A673 (cell line): ENCODE measurements around the gene CTSD. TPM values are rescaled to one million over a fixed set of nuclear protein-coding genes. Genes with fewer than 3 reads are reported as not detected.

ENCODE experiments used
- BruUV-seq: library from RNA; stranded (reverse); fragments of 400-500 nt; replicated peaks from 2 replicates; lab custom pipeline; 2021; lab: Mats Ljungman, UMichigan
- CTCF ChIA-PET: fragments of 300-600 bp; sonication (Branson Sonifier 250); formaldehyde crosslinking; loops from one replicate; lab custom pipeline; 2022; ENCODE audit warnings: antibody characterized with exemption; lab: Charles Lee
- POLR2A ChIA-PET: fragments of 300-600 bp; sonication (Branson Sonifier 250); formaldehyde crosslinking; loops from one replicate; lab custom pipeline; 2022; ENCODE audit warnings: antibody characterized with exemption; ENCODE audit not compliant: low non-redundant PET; lab: Charles Lee
- DNase-seq: peaks from one replicate; pipeline ENCODE4 v3.0.0-alpha.2; 2015; ENCODE audit warnings: low spot score
- H3K27ac ChIP-seq: fragments of 200-600 bp; sonication (generic); 2 replicates; pipeline ENCODE4 v1.5.1; 2016; ENCODE audit warnings: mixed run types, low read depth, mild to moderate bottlenecking, mixed read lengths, antibody characterized with exemption, low read length; ENCODE audit not compliant: poor library complexity, severe bottlenecking
- H3K27me3 ChIP-seq: fragments of 200-600 bp; sonication (generic); replicated peaks from 2 replicates; pipeline ENCODE4 v1.6.1; 2017; ENCODE audit warnings: mixed run types, low read depth, mild to moderate bottlenecking, mixed read lengths, antibody characterized with exemption, low read length; ENCODE audit not compliant: insufficient read depth, poor library complexity
- H3K36me3 ChIP-seq: fragments of 200-600 bp; sonication (generic); 2 replicates; pipeline ENCODE4 v1.6.1; 2016; ENCODE audit warnings: mixed run types, mild to moderate bottlenecking, mixed read lengths, antibody characterized with exemption, low read length; ENCODE audit not compliant: insufficient read depth, poor library complexity, severe bottlenecking
- H3K4me1 ChIP-seq: fragments of 200-600 bp; sonication (generic); 2 replicates; pipeline ENCODE4 v1.6.1; 2017; ENCODE audit warnings: mixed run types, mild to moderate bottlenecking, mixed read lengths, antibody characterized with exemption, low read length; ENCODE audit not compliant: insufficient read depth, poor library complexity, severe bottlenecking
- H3K4me3 ChIP-seq: fragments of 200-600 bp; sonication (generic); 2 replicates; pipeline ENCODE4 v1.5.1; 2016; ENCODE audit warnings: low read depth, mixed run types, mild to moderate bottlenecking, mixed read lengths, low read length; ENCODE audit not compliant: poor library complexity, severe bottlenecking
- H3K9me3 ChIP-seq: fragments of 200-600 bp; sonication (generic); 2 replicates; pipeline ENCODE4 v1.6.1; 2016; ENCODE audit warnings: mixed run types, low read depth, mild to moderate bottlenecking, mixed read lengths, antibody characterized with exemption, low read length; ENCODE audit not compliant: poor library complexity, severe bottlenecking
- EZH2 ChIP-seq: fragments of 200-600 bp; sonication (generic); IDR thresholded peaks from 2 replicates; pipeline ENCODE4 v1.6.1; 2017; ENCODE audit warnings: borderline replicate concordance, low read depth, mild to moderate bottlenecking, mixed read lengths, antibody characterized with exemption, low read length; ENCODE audit not compliant: poor library complexity, severe bottlenecking
- intact Hi-C: fragments of 100-400 bp; cut with micrococcal nuclease; formaldehyde crosslinking; loops from one replicate; pipeline ENCODE4 v1.10.0; 2022; ENCODE audit not compliant: unreplicated experiment
- total RNA-seq: library from RNA; stranded (reverse); gene quantifications from 2 replicates; pipeline ENCODE4 v1.2.3, GENCODE V29; 2021
- TF ChIP-seq, protein P1 (sequence below): fragments of 300-800, 200-600 bp; sonication (generic); conservative IDR thresholded peaks from 2 replicates; pipeline ENCODE4 v1.5.1; 2017; ENCODE audit warnings: low read depth, mild to moderate bottlenecking, antibody characterized with exemption, low read length, moderate library complexity, mixed read lengths

The CTSD gene
- total RNA-seq, 1 experiment from 2014 or later = 159 TPM

GRCh38 chr11:1742869-1743584 is 20.7 kb downstream of the CTSD start:
- H3K36me3 ChIP-seq = no peaks in the 10 kb centered on the region
- no peak overlapping the region for H3K27ac ChIP-seq
- intact Hi-C loops = no loop called here
- no peak for TF ChIP-seq EZH2
- TF ChIP-seq, protein P1, sequence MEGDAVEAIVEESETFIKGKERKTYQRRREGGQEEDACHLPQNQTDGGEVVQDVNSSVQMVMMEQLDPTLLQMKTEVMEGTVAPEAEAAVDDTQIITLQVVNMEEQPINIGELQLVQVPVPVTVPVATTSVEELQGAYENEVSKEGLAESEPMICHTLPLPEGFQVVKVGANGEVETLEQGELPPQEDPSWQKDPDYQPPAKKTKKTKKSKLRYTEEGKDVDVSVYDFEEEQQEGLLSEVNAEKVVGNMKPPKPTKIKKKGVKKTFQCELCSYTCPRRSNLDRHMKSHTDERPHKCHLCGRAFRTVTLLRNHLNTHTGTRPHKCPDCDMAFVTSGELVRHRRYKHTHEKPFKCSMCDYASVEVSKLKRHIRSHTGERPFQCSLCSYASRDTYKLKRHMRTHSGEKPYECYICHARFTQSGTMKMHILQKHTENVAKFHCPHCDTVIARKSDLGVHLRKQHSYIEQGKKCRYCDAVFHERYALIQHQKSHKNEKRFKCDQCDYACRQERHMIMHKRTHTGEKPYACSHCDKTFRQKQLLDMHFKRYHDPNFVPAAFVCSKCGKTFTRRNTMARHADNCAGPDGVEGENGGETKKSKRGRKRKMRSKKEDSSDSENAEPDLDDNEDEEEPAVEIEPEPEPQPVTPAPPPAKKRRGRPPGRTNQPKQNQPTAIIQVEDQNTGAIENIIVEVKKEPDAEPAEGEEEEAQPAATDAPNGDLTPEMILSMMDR = no peak
- H3K4me3 ChIP-seq = no peak overlapping the region
- no peaks in the 10 kb centered on the region for H3K9me3 ChIP-seq
- no peak for DNase-seq
- H3K27me3 ChIP-seq = peaks cover 21% of the 10 kb centered on the region
- no TSS peak for BruUV-seq
- ChIA-PET CTCF (no interaction called here), POLR2A (no interaction called here)
- H3K4me1 ChIP-seq = no peaks in the 10 kb centered on the region

- no peaks in the 10 kb centered on the region for H3K4me1 ChIP-seq
- no peaks in the 10 kb centered on the region for H3K9me3 ChIP-seq
- intact Hi-C loops = no loop called here
- H3K36me3 ChIP-seq = no peaks in the 10 kb centered on the region
- no peak overlapping the region for H3K4me3 ChIP-seq
- H3K27me3 ChIP-seq = peaks cover 15% of the 10 kb centered on the region
- BruUV-seq = no TSS peak
- ChIA-PET CTCF (no interaction called here), POLR2A (interaction anchor here (0.6 kb wide), 1 partner anchor 17 kb away, joined by 3 read pairs; no protein-coding TSS in a partner anchor)
- no peak overlapping the region for H3K27ac ChIP-seq
- no peak for TF ChIP-seq EZH2
- TF ChIP-seq, protein P1 = no peak
- DNase-seq = no peak
These were observed 21.4 kb downstream of the CTSD start for GRCh38 chr11:1742371-1742770.

GRCh38 chr11:1741741-1742140 is 22.0 kb downstream of the CTSD start:
- Histone ChIP-seq H3K27me3 (peaks cover 9% of the 10 kb centered on the region), H3K9me3 (no peaks in the 10 kb centered on the region), H3K4me3 (no peak overlapping the region), H3K27ac (no peak overlapping the region), H3K36me3 (no peaks in the 10 kb centered on the region), H3K4me1 (no peaks in the 10 kb centered on the region)
- CTCF ChIA-PET = no interaction called here
- POLR2A ChIA-PET = no interaction called here
- intact Hi-C loops = no loop called here
- TF ChIP-seq, protein P1 = no peak
- TF ChIP-seq EZH2 = no peak
- no TSS peak for BruUV-seq
- DNase-seq = no peak
